HG03575 (cell line): ENCODE results near the gene KIF2C.
"Not testable (repeated sequence)": the region's sequence is repeated elsewhere in the genome, so short reads cannot be mapped to it uniquely, and the experiment has no call there.

ENCODE experiments used
- ATAC-seq: cut with Tn5 transposase; IDR thresholded peaks from one replicate; pipeline ENCODE4 v1.9.1; 2021; ENCODE audit not compliant: unreplicated experiment, insufficient number of reproducible peaks, low FRiP score; ENCODE audit errors: extremely low read depth

KIF2C gene

GRCh38 chr1:44757420-44757819, 17.8 kb downstream of the KIF2C start:
- ATAC-seq = no peak

GRCh38 chr1:44759077-44759476, 19.4 kb downstream of the KIF2C start:
- ATAC-seq = no peak

- ATAC-seq = no peak
These were observed 21.2 kb downstream of the KIF2C start for GRCh38 chr1:44760876-44761275.

- not testable (repeated sequence) for ATAC-seq
These were observed 26.8 kb downstream of the KIF2C start for GRCh38 chr1:44766421-44766820.

- no peak for ATAC-seq
These were observed 35.7 kb downstream of the KIF2C start, which contains the start of gene RPS8 for GRCh38 chr1:44775078-44775929. RPS8 (plus strand) TSS chr1:44775540; CDS start chr1:44775597, 57 bp downstream.

- ATAC-seq = no peak
These were observed 36.5 kb downstream of the KIF2C start for GRCh38 chr1:44775930-44776729.

- ATAC-seq = no peak
These were observed 37.1 kb downstream of the KIF2C start for GRCh38 chr1:44776730-44777068.

GRCh38 chr1:44777547-44777946, 37.9 kb downstream of the KIF2C start:
- ATAC-seq = no peak

- ATAC-seq = no peak
These were observed 38.5 kb downstream of the KIF2C start for GRCh38 chr1:44777969-44778635.

- no peak for ATAC-seq
These were observed 39.3 kb downstream of the KIF2C start for GRCh38 chr1:44778705-44779576.

- no peak for ATAC-seq
These were observed 41.0 kb downstream of the KIF2C start for GRCh38 chr1:44780583-44781121.

GRCh38 chr1:44783697-44784093, 44.1 kb downstream of the KIF2C start:
- no peak for ATAC-seq

- ATAC-seq = no peak
These were observed 44.7 kb downstream of the KIF2C start for GRCh38 chr1:44784094-44785028.

- no peak for ATAC-seq
These were observed 45.4 kb downstream of the KIF2C start for GRCh38 chr1:44785029-44785380.

GRCh38 chr1:44785501-44786137, 46.0 kb downstream of the KIF2C start:
- ATAC-seq = no peak

- ATAC-seq = no peak
These were observed 46.7 kb downstream of the KIF2C start for GRCh38 chr1:44786138-44786840.
